Endothelial cell of umbilical vein (primary cell): ENCODE results near the gene KPTN. TPM values are rescaled to one million over a fixed set of nuclear protein-coding genes. Genes with fewer than 3 reads are reported as not detected.

ENCODE experiments used
- BruUV-seq: library from RNA; stranded (reverse); fragments of 400-500 nt; replicated peaks from 2 replicates; lab custom pipeline; 2021; lab: Mats Ljungman, UMichigan
- CTCF ChIA-PET: fragments of 300-600, 350-600 bp; sonication (Branson Sonifier 250); formaldehyde crosslinking; loops from one replicate; lab custom pipeline; 2021; ENCODE audit warnings: antibody characterized with exemption, inconsistent platforms; lab: Charles Lee
- POLR2A ChIA-PET: fragments of 300-600, 350-600 bp; sonication (Branson Sonifier 250); formaldehyde crosslinking; loops from one replicate; lab custom pipeline; 2021; ENCODE audit warnings: antibody characterized with exemption, inconsistent platforms; lab: Charles Lee
- DNase-seq: peaks from one replicate; pipeline ENCODE4 v3.0.0-alpha.2; 2011; ENCODE audit warnings: low read depth, low spot score
- FAIRE-seq: peaks from 2 replicates; lab custom pipeline; 2011; peaks lifted over from hg19 to GRCh38; lab: Jason Lieb, UNC
- H2AFZ ChIP-seq: 2 replicates; pipeline ENCODE4 v1.6.0; 2012; ENCODE audit warnings: low read depth, low read length, control low read depth, inconsistent platforms
- H3K27ac ChIP-seq: 2 replicates; pipeline ENCODE4 v1.5.1; 2011; ENCODE audit warnings: low read depth, mild to moderate bottlenecking, control low read depth, low read length, moderate library complexity; ENCODE audit not compliant: insufficient read depth
- H3K27me3 ChIP-seq, 2 experiments: 2 replicates each; pipeline versions ENCODE4 v1.6.0 to v1.6.1; 2011; ENCODE audit warnings: low read length in 2 of 2, mixed read lengths in 1 of 2; ENCODE audit not compliant: control insufficient read depth in 2 of 2, insufficient read depth in 2 of 2
- H3K36me3 ChIP-seq, 2 experiments: 2 replicates in 1 of 2; 3 replicates in 1 of 2; pipeline ENCODE4 v1.5.1; 2011; ENCODE audit warnings: low read length in 2 of 2, mild to moderate bottlenecking in 1 of 2, moderate library complexity in 1 of 2; ENCODE audit not compliant: control insufficient read depth in 2 of 2, insufficient read depth in 2 of 2; ENCODE audit errors: extremely low read depth in 1 of 2
- H3K4me1 ChIP-seq: 3 replicates; pipeline ENCODE4 v1.5.1; 2011; ENCODE audit warnings: mild to moderate bottlenecking, low read length; ENCODE audit not compliant: control insufficient read depth, insufficient read depth; ENCODE audit errors: extremely low read depth
- H3K4me2 ChIP-seq: 2 replicates; pipeline ENCODE4 v1.6.1; 2011; ENCODE audit warnings: low read length, control low read depth, mixed read lengths; ENCODE audit not compliant: insufficient read depth
- H3K4me3 ChIP-seq, 3 experiments: fragments of 200-600 bp in 1 of 3; sonication (generic), shearing (Covaris generic) in 1 of 3; replicated peaks in 1 of 3; 2 replicates each; pipeline ENCODE4 v1.5.1; 2011 to 2016; ENCODE audit warnings: control low read depth in 3 of 3, low read length in 3 of 3, mild to moderate bottlenecking in 2 of 3, inconsistent platforms in 1 of 3, low read depth in 1 of 3, moderate library complexity in 1 of 3; ENCODE audit not compliant: insufficient read depth in 1 of 3
- H3K79me2 ChIP-seq: 2 replicates; pipeline ENCODE4 v1.6.0; 2012; ENCODE audit warnings: low read length, inconsistent platforms; ENCODE audit not compliant: control insufficient read depth, insufficient read depth
- H3K9ac ChIP-seq: replicated peaks from 2 replicates; pipeline ENCODE3; 2011; ENCODE audit warnings: low read length, control low read depth; ENCODE audit not compliant: insufficient read depth; ENCODE audit errors: extremely low read depth
- H3K9me1 ChIP-seq: replicated peaks from 3 replicates; pipeline ENCODE4 v1.6.0; 2011; ENCODE audit warnings: mild to moderate bottlenecking, low read length; ENCODE audit not compliant: control insufficient read depth, insufficient read depth; ENCODE audit errors: extremely low read depth
- H3K9me3 ChIP-seq: replicated peaks from 2 replicates; pipeline ENCODE4 v1.5.1; 2012; ENCODE audit warnings: low read length, inconsistent platforms; ENCODE audit not compliant: control insufficient read depth, insufficient read depth
- H4K20me1 ChIP-seq: replicated peaks from 2 replicates; pipeline ENCODE3; 2011; ENCODE audit warnings: mild to moderate bottlenecking, low read length; ENCODE audit not compliant: control insufficient read depth, insufficient read depth; ENCODE audit errors: extremely low read depth
- EZH2 ChIP-seq: IDR thresholded peaks from 2 replicates; pipeline ENCODE4 v1.6.1; 2012; ENCODE audit warnings: borderline replicate concordance, low read depth, mild to moderate bottlenecking, moderate library complexity, low read length, inconsistent platforms; ENCODE audit not compliant: severe bottlenecking
- FOS ChIP-seq: IDR thresholded peaks from 2 replicates; pipeline ENCODE4 v1.6.1; 2011; ENCODE audit warnings: mild to moderate bottlenecking, low read length, moderate library complexity, borderline replicate concordance; ENCODE audit not compliant: insufficient read depth
- GATA2 ChIP-seq: IDR thresholded peaks from 2 replicates; pipeline ENCODE4 v1.7.0; 2011; ENCODE audit warnings: low read depth, mild to moderate bottlenecking, moderate library complexity, mixed read lengths, low read length; ENCODE audit not compliant: insufficient read length, insufficient read depth
- JUN ChIP-seq: IDR thresholded peaks from 2 replicates; pipeline ENCODE4 v1.6.1; 2011; ENCODE audit warnings: borderline replicate concordance, low read depth; ENCODE audit not compliant: insufficient read length, insufficient read depth
- MYC ChIP-seq: IDR thresholded peaks from one replicate; pipeline ENCODE4 v1.6.1; 2011; ENCODE audit warnings: mild to moderate bottlenecking, low read depth, low read length
- POLR2A ChIP-seq: IDR thresholded peaks from 2 replicates; pipeline ENCODE4 v1.6.1; 2012; ENCODE audit warnings: low read depth, mild to moderate bottlenecking, control low read depth, low read length
- POLR2AphosphoS5 ChIP-seq: IDR thresholded peaks from 2 replicates; pipeline ENCODE4 v1.6.1; 2012; ENCODE audit warnings: low read depth, mild to moderate bottlenecking, control low read depth, low read length, moderate library complexity; ENCODE audit not compliant: insufficient read depth
- dilution Hi-C: fragments of 300-500 bp; cut with MboI; formaldehyde crosslinking; loops from one replicate; pipeline ENCODE4 v1.15.0; 2019; ENCODE audit warnings: low sequenced_read_pairs; ENCODE audit not compliant: extremely low pct_ligation_motif_present
- intact Hi-C: fragments of 100-400 bp; cut with micrococcal nuclease; formaldehyde crosslinking; loops from one replicate; pipeline ENCODE4 v1.10.0; 2022
- polyA plus RNA-seq, 4 experiments: library from polyadenylated mRNA; depleted of rRNA in 3 of 4; stranded (reverse) in 3 of 4; unstranded in 1 of 4; fragments of >200 nt; gene quantifications; 2 replicates each; pipeline versions ENCODE4 v1.2.1 to v1.2.3, GENCODE V29; 2011 to 2012; ENCODE audit warnings: missing spikeins in 1 of 4
- total RNA-seq: library from RNA; stranded (reverse); gene quantifications from 2 replicates; pipeline ENCODE4 v1.2.3, GENCODE V29; 2021
- TF ChIP-seq, protein P1 (sequence below), 2 donors: IDR thresholded peaks; 1 replicate in 1 of 2; 2 replicates in 1 of 2; pipeline ENCODE4 v1.5.1; 2011; ENCODE audit warnings: low read length in 2 of 2, mild to moderate bottlenecking in 2 of 2, moderate library complexity in 2 of 2, control low read depth in 1 of 2, inconsistent platforms in 1 of 2, low read depth in 1 of 2; ENCODE audit not compliant: insufficient read depth in 1 of 2; ENCODE audit errors: extremely low read depth in 1 of 2
- TF ChIP-seq, protein P2 (sequence below): IDR thresholded peaks from 2 replicates; pipeline ENCODE4 v1.6.1; 2011; ENCODE audit not compliant: insufficient read depth, insufficient read length

The KPTN gene
- total and polyA plus RNA-seq, 2 donors (not counting 3 experiments of a cell fraction or from before 2014, with no cell fraction given), result 14.7 to 15.5 TPM

DNA sequence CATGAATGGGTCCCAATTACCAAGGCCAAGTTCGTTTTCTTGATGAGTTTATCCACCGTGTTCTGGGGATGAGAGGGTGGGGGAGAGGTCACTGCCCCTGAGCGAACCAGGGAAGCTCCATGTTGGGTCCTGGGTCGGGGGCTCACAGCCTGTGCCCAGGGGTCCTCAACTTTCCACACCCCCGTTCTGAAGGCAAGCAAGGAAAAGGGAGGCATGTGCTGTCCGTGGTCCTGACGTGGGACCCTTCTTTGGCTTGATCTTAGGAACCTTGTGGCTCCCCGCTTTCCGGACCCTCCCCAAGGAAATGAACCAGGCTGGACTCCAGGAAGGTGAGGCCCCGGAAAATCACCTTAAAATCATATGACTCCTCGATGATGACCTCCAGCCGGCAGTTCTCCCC, 46.5 kb downstream of the KPTN start:
- Histone ChIP-seq H3K9me3 (no peaks in the 10 kb centered on the region), H3K4me2 (no peak overlapping the region), H3K4me3 (no peak overlapping the region), H2AFZ (no peak overlapping the region), H3K27me3 (peaks cover 0 to 2% of the 10 kb centered on the region in 2 experiments), H3K9me1 (no peaks in the 10 kb centered on the region), H3K36me3 (no peaks in the 10 kb centered on the region), H3K4me1 (no peaks in the 10 kb centered on the region), H3K27ac (no peak overlapping the region), H4K20me1 (no peaks in the 10 kb centered on the region), H3K9ac (no peak overlapping the region), H3K79me2 (no peaks in the 10 kb centered on the region)
- dilution Hi-C loops, result no loop called here
- ChIA-PET CTCF (interaction anchor here (0.9 to 10.7 kb wide), 4 partner anchors 9 to 270 kb away, joined by 5 to 454 read pairs (median 70); no protein-coding TSS in a partner anchor), POLR2A (no interaction called here)
- DNase-seq (no peak), FAIRE-seq (no peak)
- TF ChIP-seq MYC (no peak), GATA2 (no peak), FOS (no peak), EZH2 (no peak), POLR2AphosphoS5 (no peak), JUN (no peak), POLR2A (no peak)
- TF ChIP-seq, protein P1, sequence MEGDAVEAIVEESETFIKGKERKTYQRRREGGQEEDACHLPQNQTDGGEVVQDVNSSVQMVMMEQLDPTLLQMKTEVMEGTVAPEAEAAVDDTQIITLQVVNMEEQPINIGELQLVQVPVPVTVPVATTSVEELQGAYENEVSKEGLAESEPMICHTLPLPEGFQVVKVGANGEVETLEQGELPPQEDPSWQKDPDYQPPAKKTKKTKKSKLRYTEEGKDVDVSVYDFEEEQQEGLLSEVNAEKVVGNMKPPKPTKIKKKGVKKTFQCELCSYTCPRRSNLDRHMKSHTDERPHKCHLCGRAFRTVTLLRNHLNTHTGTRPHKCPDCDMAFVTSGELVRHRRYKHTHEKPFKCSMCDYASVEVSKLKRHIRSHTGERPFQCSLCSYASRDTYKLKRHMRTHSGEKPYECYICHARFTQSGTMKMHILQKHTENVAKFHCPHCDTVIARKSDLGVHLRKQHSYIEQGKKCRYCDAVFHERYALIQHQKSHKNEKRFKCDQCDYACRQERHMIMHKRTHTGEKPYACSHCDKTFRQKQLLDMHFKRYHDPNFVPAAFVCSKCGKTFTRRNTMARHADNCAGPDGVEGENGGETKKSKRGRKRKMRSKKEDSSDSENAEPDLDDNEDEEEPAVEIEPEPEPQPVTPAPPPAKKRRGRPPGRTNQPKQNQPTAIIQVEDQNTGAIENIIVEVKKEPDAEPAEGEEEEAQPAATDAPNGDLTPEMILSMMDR (IDR thresholded peaks at IDR 0.05; ENCODE audit: extremely low read depth in 1 of 2, insufficient read depth in 1 of 2, low read depth in 1 of 2, low read length in 2 of 2), result no peak
- TF ChIP-seq, protein P2, sequence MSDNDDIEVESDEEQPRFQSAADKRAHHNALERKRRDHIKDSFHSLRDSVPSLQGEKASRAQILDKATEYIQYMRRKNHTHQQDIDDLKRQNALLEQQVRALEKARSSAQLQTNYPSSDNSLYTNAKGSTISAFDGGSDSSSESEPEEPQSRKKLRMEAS, result no peak
- no TSS peak for BruUV-seq
- intact Hi-C loops, result loop anchor here (5.0 kb wide), 1 partner anchor 175 kb away; no protein-coding TSS in a partner anchor
